PC-9 (cell line): ENCODE data around the gene XCL2.

Source experiments
- CTCF ChIP-seq: fragments of 200-600 bp; sonication (generic); conservative IDR thresholded peaks from 2 replicates; pipeline ENCODE4 v1.6.1; 2017; ENCODE audit warnings: mixed run types, antibody characterized with exemption, mild to moderate bottlenecking, moderate library complexity
- EZH2 ChIP-seq: fragments of 200-600 bp; sonication (generic); IDR thresholded peaks from 2 replicates; pipeline ENCODE4 v1.8.0; 2017; ENCODE audit warnings: antibody characterized with exemption, low read depth

- TF ChIP-seq EZH2: no peak
- TF ChIP-seq CTCF: no peak
Observed at GRCh38 chr1:168512864-168513595, 30.8 kb downstream of the XCL2 start.
